HepG2 (cell line): ENCODE results near the gene POLR2J. TPM values are rescaled to one million over a fixed set of nuclear protein-coding genes. Genes with fewer than 3 reads are reported as not detected.

Experiments used
- ATAC-seq: fragments of 200-7000 bp; cut with Tn5 transposase; 3 replicates; pipeline ENCODE4 v1.9.1; 2020; ENCODE audit warnings: mild to moderate bottlenecking, moderate library complexity
- BruUV-seq: library from RNA; stranded (reverse); fragments of 400-500 nt; replicated peaks from 2 replicates; lab custom pipeline; 2021; lab: Mats Ljungman, UMichigan
- CTCF ChIA-PET: fragments of 300-600 bp; formaldehyde crosslinking; extraction: SDS; loops from one replicate; lab custom pipeline; 2021; ENCODE audit warnings: low total read pairs, inconsistent platforms, low intra/inter-chr PET ratio; lab: Yijun Ruan, JAX
- POLR2A ChIA-PET: fragments of 350-600 bp; sonication (Branson Sonifier 250); formaldehyde crosslinking; loops from one replicate; lab custom pipeline; 2020; ENCODE audit warnings: antibody characterized with exemption, inconsistent platforms; lab: Yijun Ruan, JAX
- DNase-seq: peaks from one replicate; pipeline ENCODE4 v3.0.0-alpha.2; 2015; ENCODE audit warnings: low spot score
- FAIRE-seq: peaks from 3 replicates; lab custom pipeline; 2011; peaks lifted over from hg19 to GRCh38; lab: Jason Lieb, UNC
- H2AFZ ChIP-seq: one replicate; pipeline ENCODE4 v1.6.1; 2011; ENCODE audit warnings: low read length, inconsistent platforms
- H3K27ac ChIP-seq: fragments of 300-600 bp; 3 replicates; pipeline ENCODE4 v1.8.0; 2011; ENCODE audit warnings: mixed run types, mild to moderate bottlenecking, mixed read lengths, low read length, inconsistent platforms; ENCODE audit not compliant: insufficient read depth; ENCODE audit errors: extremely low read length
- H3K27me3 ChIP-seq, 2 experiments: fragments of 200-600 bp in 1 of 2; 2 replicates in 1 of 2; 3 replicates in 1 of 2; pipeline versions ENCODE4 v1.6.0 to v1.8.0; 2011; ENCODE audit warnings: low read length in 2 of 2, mild to moderate bottlenecking in 2 of 2, moderate library complexity in 2 of 2, inconsistent platforms in 1 of 2; ENCODE audit not compliant: insufficient read depth in 2 of 2, control insufficient read depth in 1 of 2
- H3K36me3 ChIP-seq, 2 experiments: fragments of 200-600 bp in 1 of 2; replicated peaks in 1 of 2; 2 replicates in 1 of 2; 3 replicates in 1 of 2; pipeline versions ENCODE4 v1.5.1 to v1.8.0; 2011; ENCODE audit warnings: low read length in 2 of 2, inconsistent platforms in 1 of 2; ENCODE audit not compliant: insufficient read depth in 2 of 2, control insufficient read depth in 1 of 2
- H3K4me1 ChIP-seq: 2 replicates; pipeline ENCODE4 v1.5.1; 2012; ENCODE audit warnings: low read length, inconsistent platforms; ENCODE audit not compliant: insufficient read depth
- H3K4me2 ChIP-seq: 2 replicates; pipeline ENCODE4 v1.6.0; 2011; ENCODE audit warnings: low read depth, low read length, inconsistent platforms
- H3K4me3 ChIP-seq, 3 experiments: fragments of 200-600 bp in 1 of 3; sonication (generic), shearing (Covaris generic) in 1 of 3; replicated peaks in 1 of 3; 2 replicates each; pipeline ENCODE4 v1.5.1; 2011 to 2016; ENCODE audit warnings: low read length in 3 of 3, inconsistent platforms in 2 of 3, low read depth in 2 of 3, mild to moderate bottlenecking in 2 of 3, control low read depth in 1 of 3, mixed read lengths in 1 of 3; ENCODE audit not compliant: insufficient read depth in 1 of 3
- H3K79me2 ChIP-seq: one replicate; pipeline ENCODE4 v1.6.1; 2011; ENCODE audit warnings: low read length, inconsistent platforms; ENCODE audit not compliant: insufficient read depth
- H3K9ac ChIP-seq: 2 replicates; pipeline ENCODE4 v1.6.0; 2011; ENCODE audit warnings: mild to moderate bottlenecking, low read depth, low read length, inconsistent platforms; ENCODE audit not compliant: insufficient read depth
- H3K9me3 ChIP-seq: 2 replicates; pipeline ENCODE4 v1.5.1; 2012; ENCODE audit warnings: mild to moderate bottlenecking, low read length
- H4K20me1 ChIP-seq: 2 replicates; pipeline ENCODE4 v1.6.0; 2011; ENCODE audit warnings: inconsistent platforms, mild to moderate bottlenecking, low read length, moderate library complexity; ENCODE audit not compliant: insufficient read depth
- ARID2 ChIP-seq: sonication (generic); formaldehyde crosslinking; IDR thresholded peaks from 2 replicates; pipeline ENCODE4 v1.8.1; 2022; ENCODE audit warnings: mild to moderate bottlenecking, missing genetic modification reagents, borderline replicate concordance
- GLI4 ChIP-seq: sonication (generic); formaldehyde crosslinking; IDR thresholded peaks from 2 replicates; pipeline ENCODE4 v1.5.1; 2020; ENCODE audit warnings: missing genetic modification reagents, mild to moderate bottlenecking, moderate library complexity, borderline replicate concordance
- THAP8 ChIP-seq: sonication (generic); formaldehyde crosslinking; IDR thresholded peaks from 2 replicates; pipeline ENCODE4 v1.5.1; 2020; ENCODE audit warnings: missing genetic modification reagents, mild to moderate bottlenecking, borderline replicate concordance
- ZFP91 ChIP-seq: sonication (generic); formaldehyde crosslinking; IDR thresholded peaks from 2 replicates; pipeline ENCODE4 v1.9.0; 2022; ENCODE audit warnings: missing genetic modification reagents, mild to moderate bottlenecking, borderline replicate concordance
- ZNF607 ChIP-seq: sonication (generic); formaldehyde crosslinking; IDR thresholded peaks from 2 replicates; pipeline ENCODE4 v1.5.1; 2020; ENCODE audit warnings: missing genetic modification reagents, mild to moderate bottlenecking, borderline replicate concordance
- WGBS: methylation state at CpG from one replicate; pipeline ENCODE4 v1.1.6; 2017; ENCODE audit warnings: low lambda C conversion rate; 5-methylcytosine and 5-hydroxymethylcytosine counted together
- in situ Hi-C: cut with HindIII; loops from 2 replicates; pipeline ENCODE4 v1.10.0; 2017; ENCODE audit warnings: low pct_unique_long_range_greater_than_20kb; ENCODE audit not compliant: extremely low pct_ligation_motif_present
- intact Hi-C: fragments of 100-400 bp; cut with micrococcal nuclease; formaldehyde crosslinking; loops from one replicate; pipeline ENCODE4 v1.10.0; 2022; ENCODE audit not compliant: unreplicated experiment
- polyA plus RNA-seq, 8 experiments: library from polyadenylated mRNA; depleted of rRNA in 3 of 8; stranded (reverse) in 7 of 8; unstranded in 1 of 8; fragments of >200 nt; fragmentation: Illumina TruSeq in 4 of 8; extraction: Trizol in 4 of 8; gene quantifications; 2 replicates each; pipeline versions ENCODE4 v1.2.1 to v1.2.3, GENCODE V29; 2011 to 2016; ENCODE audit warnings: low read depth in 4 of 8, missing spikeins in 1 of 8, mixed read lengths in 1 of 8; ENCODE audit not compliant: insufficient read depth in 1 of 8
- total RNA-seq, 5 experiments: library from RNA; depleted of rRNA; stranded (reverse); fragments of >200 nt; fragmentation: Illumina TruSeq; extraction: Trizol; gene quantifications; 2 replicates each; pipeline ENCODE4 v1.2.3, GENCODE V29; 2016; ENCODE audit warnings: low read depth in 1 of 5

POLR2J gene
- total and polyA plus RNA-seq, 2 of the 13 experiments (the other 11 are each of a cell fraction or from before 2014, with no cell fraction given), result 41.2 to 71.4 TPM

GRCh38 chr7:102434039-102434486 lies 44.7 kb downstream of the POLR2J start:
- Histone ChIP-seq H2AFZ (no peak overlapping the region), H3K27ac (no peak overlapping the region), H3K4me3 (peak overlapping the region; percentile 71 to 81 (median 75)), H3K36me3 (no peaks in the 10 kb centered on the region), H3K4me2 (peak overlapping the region; percentile 82), H3K79me2 (no peaks in the 10 kb centered on the region), H3K9me3 (no peaks in the 10 kb centered on the region), H3K9ac (peak overlapping the region; percentile 64; the same call in 1 of the 2 replicates), H4K20me1 (no peaks in the 10 kb centered on the region), H3K4me1 (peaks cover 35% of the 10 kb centered on the region), H3K27me3 (no peaks in the 10 kb centered on the region)
- DNase-seq, result no peak
- WGBS, result 5% methylated on average over 4 of the region's 9 CpGs
- TF ChIP-seq ARID2 (CRISPR knock-in tag), result no peak
- peak; percentile 24; the same call in 1 of the 2 replicates for TF ChIP-seq ZFP91 (CRISPR knock-in tag)
- no peak for TF ChIP-seq GLI4
- TF ChIP-seq ZNF607 (CRISPR knock-in tag), result no peak
- TF ChIP-seq THAP8 (CRISPR knock-in tag), result 0 out of 2 replicates have a peak, but pooled peaks have one; percentile 8
- BruUV-seq, result TSS peak; percentile 42
- ATAC-seq, result peak; percentile 7; the same call in 2 of the 3 replicates
- ChIA-PET POLR2A (no interaction called here), CTCF (no interaction called here)
- intact Hi-C loops, result no loop called here
- FAIRE-seq, result no peak
- in situ Hi-C loops, result no loop called here
